SH-SY5Y (cell line): ENCODE results near the gene KCNB1.

ENCODE experiments used
- GATA2 ChIP-seq: IDR thresholded peaks from 2 replicates; pipeline ENCODE4 v1.6.1; 2011; ENCODE audit warnings: mild to moderate bottlenecking, low read depth, low read length
- GATA3 ChIP-seq: IDR thresholded peaks from 2 replicates; pipeline ENCODE4 v1.6.1; 2011; ENCODE audit warnings: low read depth, mild to moderate bottlenecking, low read length, moderate library complexity

GRCh38 chr20:49437057-49437456 lies 45.4 kb downstream of the KCNB1 start:
- TF ChIP-seq GATA2 (no peak), GATA3 (no peak)
